H1 (cell line): ENCODE measurements around the gene DNAI2.

ENCODE experiments used
- BRCA1 ChIP-seq: IDR thresholded peaks from 2 replicates; pipeline ENCODE4 v1.6.1; 2012; ENCODE audit warnings: low read depth, low read length, improper control_type of control experiment
- CHD2 ChIP-seq: IDR thresholded peaks from 2 replicates; pipeline ENCODE4 v1.6.1; 2012; ENCODE audit warnings: low read length, improper control_type of control experiment
- CTCF ChIP-seq, 3 experiments: IDR thresholded peaks; 1 replicate in 2 of 3; 2 replicates in 1 of 3; pipeline versions ENCODE4 v1.5.1 to v1.6.1; 2011; ENCODE audit warnings: low read length in 3 of 3, mild to moderate bottlenecking in 3 of 3, inconsistent platforms in 2 of 3, low read depth in 1 of 3, moderate library complexity in 1 of 3; ENCODE audit not compliant: insufficient read depth in 1 of 3; ENCODE audit errors: control extremely low read depth in 1 of 3
- EZH2 ChIP-seq: fragments of 200-600 bp; sonication (generic); IDR thresholded peaks from 2 replicates; pipeline ENCODE4 v1.7.1; 2012; ENCODE audit warnings: low read depth, mild to moderate bottlenecking, moderate library complexity, low read length, inconsistent platforms; ENCODE audit not compliant: severe bottlenecking
- NRF1 ChIP-seq: IDR thresholded peaks from 2 replicates; pipeline ENCODE4 v1.6.1; 2011; ENCODE audit warnings: mild to moderate bottlenecking, low read depth, low read length, improper control_type of control experiment
- POLR2A ChIP-seq, 2 experiments: IDR thresholded peaks; 1 replicate in 1 of 2; 2 replicates in 1 of 2; pipeline ENCODE4 v1.6.1; 2011; ENCODE audit warnings: low read depth in 2 of 2, low read length in 2 of 2, mild to moderate bottlenecking in 2 of 2; ENCODE audit errors: control extremely low read depth in 1 of 2
- RAD21 ChIP-seq, 2 experiments: IDR thresholded peaks in 1 of 2; conservative IDR thresholded peaks in 1 of 2; 2 replicates each; pipeline ENCODE4 v1.6.1; 2011; ENCODE audit warnings: low read depth in 2 of 2, low read length in 2 of 2, improper control_type of control experiment in 1 of 2, inconsistent platforms in 1 of 2, mild to moderate bottlenecking in 1 of 2, moderate library complexity in 1 of 2
- RXRA ChIP-seq: IDR thresholded peaks from 2 replicates; pipeline ENCODE4 v1.6.1; 2011; ENCODE audit warnings: low read depth, mild to moderate bottlenecking, low read length, moderate library complexity; ENCODE audit not compliant: insufficient read depth
- SP1 ChIP-seq: IDR thresholded peaks from 2 replicates; pipeline ENCODE4 v1.6.1; 2011; ENCODE audit warnings: low read depth, low read length
- TCF12 ChIP-seq: IDR thresholded peaks from 2 replicates; pipeline ENCODE4 v1.6.1; 2011; ENCODE audit warnings: low read depth, mild to moderate bottlenecking, low read length
- TEAD4 ChIP-seq: IDR thresholded peaks from 2 replicates; pipeline ENCODE4 v1.6.1; 2012; ENCODE audit warnings: low read depth, low read length, inconsistent platforms, mixed read lengths
- YY1 ChIP-seq: IDR thresholded peaks from 2 replicates; pipeline ENCODE4 v1.6.1; 2011; ENCODE audit warnings: low read depth, mild to moderate bottlenecking, low read length

- TF ChIP-seq EZH2 (no peak), TEAD4 (no peak), POLR2A (IDR thresholded peaks at IDR 0.05; ENCODE audit: control extremely low read depth in 1 of 2, low read depth in 2 of 2, low read length in 2 of 2) (no peak), RXRA (no peak), CTCF (IDR thresholded peaks at IDR 0.05; ENCODE audit: control extremely low read depth in 1 of 3, insufficient read depth in 1 of 3, low read depth in 1 of 3, low read length in 3 of 3) (no peak), CHD2 (no peak), RAD21 (IDR thresholded peaks at IDR 0.05 in 1 of 2, conservative IDR thresholded peaks at IDR 0.05 in 1 of 2; ENCODE audit: low read depth in 2 of 2, low read length in 2 of 2) (no peak), SP1 (no peak), TCF12 (no peak), BRCA1 (no peak), YY1 (no peak), NRF1 (no peak)
Observed at GRCh38 chr17:74237321-74237720, 36.7 kb upstream of the DNAI2 start.
